ENCODE results near the gene TNFRSF25.

DNA sequence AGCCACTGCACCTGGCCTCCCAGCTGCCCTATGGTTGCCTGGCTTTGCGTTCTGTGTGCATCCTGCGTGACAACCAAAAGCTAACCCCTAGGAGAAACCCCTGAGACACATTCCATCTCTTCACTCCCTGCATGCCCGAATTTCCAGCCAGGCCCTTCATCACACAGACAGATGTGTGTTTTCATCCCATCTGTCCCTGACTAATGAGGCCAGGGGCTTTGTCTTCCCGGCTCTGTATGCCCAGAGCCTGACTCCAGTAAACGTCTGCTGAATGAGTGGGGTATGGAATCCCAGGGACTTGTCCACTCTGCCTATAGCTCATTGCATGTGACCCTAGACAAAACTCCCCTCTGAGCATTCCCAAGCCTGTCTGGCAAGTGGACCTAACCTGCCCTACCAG lies 31.8 kb downstream of the TNFRSF25 start:
- TF ChIP-seq, protein P1, sequence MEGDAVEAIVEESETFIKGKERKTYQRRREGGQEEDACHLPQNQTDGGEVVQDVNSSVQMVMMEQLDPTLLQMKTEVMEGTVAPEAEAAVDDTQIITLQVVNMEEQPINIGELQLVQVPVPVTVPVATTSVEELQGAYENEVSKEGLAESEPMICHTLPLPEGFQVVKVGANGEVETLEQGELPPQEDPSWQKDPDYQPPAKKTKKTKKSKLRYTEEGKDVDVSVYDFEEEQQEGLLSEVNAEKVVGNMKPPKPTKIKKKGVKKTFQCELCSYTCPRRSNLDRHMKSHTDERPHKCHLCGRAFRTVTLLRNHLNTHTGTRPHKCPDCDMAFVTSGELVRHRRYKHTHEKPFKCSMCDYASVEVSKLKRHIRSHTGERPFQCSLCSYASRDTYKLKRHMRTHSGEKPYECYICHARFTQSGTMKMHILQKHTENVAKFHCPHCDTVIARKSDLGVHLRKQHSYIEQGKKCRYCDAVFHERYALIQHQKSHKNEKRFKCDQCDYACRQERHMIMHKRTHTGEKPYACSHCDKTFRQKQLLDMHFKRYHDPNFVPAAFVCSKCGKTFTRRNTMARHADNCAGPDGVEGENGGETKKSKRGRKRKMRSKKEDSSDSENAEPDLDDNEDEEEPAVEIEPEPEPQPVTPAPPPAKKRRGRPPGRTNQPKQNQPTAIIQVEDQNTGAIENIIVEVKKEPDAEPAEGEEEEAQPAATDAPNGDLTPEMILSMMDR (conservative IDR thresholded peaks at IDR 0.05; ENCODE audit: low read depth in 2 of 2): no peak
- no peak for TF ChIP-seq CREB1 (CRISPR knock-in tag; IDR thresholded peaks at IDR 0.05; ENCODE audit: low read depth)

All from GM23338 (cell line).